ENCODE data around the gene SERPINA9.
"Not testable (repeated sequence)": the region's sequence is repeated elsewhere in the genome, so short reads cannot be mapped to it uniquely, and the experiment has no call there.

SERPINA9 gene

DNA sequence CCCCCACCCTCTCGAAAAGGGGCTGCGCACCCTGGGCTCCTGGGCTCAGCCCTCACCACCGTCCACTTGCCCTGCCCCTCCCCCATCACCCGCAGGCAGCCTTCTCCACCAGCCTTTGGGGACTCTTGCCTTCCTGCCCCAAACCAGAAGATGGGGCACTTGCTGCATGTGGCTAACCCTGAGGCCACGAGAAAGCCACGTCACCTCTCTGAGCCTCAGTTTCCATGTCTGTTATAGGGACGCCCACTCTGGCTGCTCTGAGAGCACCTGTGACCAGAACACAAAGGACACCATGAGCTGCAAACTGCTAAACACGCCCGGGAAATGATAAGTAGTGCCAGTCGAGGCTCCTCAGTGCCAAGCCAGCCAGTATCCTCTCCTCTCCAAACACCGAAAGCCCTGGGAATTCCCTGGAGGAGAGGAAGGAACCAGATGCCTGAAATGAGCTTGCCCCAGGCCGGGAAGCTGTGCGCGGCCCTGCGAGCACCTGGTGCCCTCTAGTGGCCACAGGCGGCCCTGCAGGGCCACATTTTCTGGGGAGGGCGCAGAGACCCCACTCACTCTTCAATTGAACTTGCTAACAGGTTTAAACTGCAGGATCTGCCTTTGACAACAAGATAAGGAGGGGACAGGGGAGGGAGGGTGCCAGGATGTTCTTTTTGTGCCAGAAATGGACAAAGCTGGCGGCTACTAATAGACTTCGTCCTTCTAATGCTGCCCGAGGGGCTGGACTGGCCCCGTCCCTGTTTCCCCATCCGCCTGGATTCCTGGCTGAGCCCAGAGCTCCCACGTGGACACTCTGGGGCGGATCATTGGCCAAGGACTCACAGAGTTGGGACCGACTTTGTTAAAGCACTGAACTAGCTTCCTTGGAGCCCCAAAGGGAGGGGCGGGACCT is 10.2 kb upstream of the SERPINA9 start:
- DNase-seq, result no peak

DNA sequence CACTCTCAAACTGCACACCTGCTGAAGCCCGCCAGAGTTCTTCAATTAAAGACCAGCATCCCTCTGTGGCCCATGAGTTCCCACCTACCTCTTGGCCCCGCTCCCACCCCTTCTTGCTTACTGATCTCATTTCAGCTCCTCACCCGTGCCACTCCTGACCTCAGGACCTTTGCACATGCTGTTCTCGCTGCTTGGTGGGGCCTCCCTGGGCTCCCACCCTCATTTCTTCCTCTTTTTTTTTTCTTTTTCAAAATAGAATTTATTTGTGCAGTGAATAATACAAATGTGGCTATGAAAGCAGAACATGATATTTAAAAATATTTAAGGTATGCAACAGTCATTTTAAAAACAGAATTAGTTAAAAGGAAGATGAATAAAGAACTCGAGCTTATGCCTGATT is 8.5 kb upstream of the SERPINA9 start:
- DNase-seq, result no peak

DNA sequence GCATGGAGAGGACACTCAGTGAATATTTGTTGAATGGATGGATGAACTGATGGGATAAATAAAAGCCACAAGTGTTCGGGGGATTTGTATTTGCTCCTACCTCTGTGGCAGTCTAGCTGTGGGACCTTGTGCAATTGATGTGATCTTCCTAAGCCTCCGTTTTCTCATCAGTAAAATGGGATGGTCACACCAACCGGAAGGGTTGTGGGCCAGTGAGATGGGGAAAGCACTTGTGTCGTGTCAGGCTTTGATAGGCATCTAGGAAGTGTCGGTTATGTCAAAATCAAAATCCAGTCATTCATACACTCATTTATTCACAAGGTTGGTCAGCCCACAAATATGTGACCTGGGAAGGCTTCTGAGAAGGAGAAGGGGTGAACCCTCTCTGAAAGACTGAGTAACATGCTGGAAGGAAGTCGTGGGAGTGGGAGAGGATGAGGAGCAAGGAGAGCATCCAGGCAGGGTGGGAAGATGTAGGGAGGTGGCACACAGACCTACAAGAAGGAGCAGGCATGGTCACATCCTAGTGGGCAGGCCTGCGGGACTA is 7.8 kb upstream of the SERPINA9 start:
- DNase-seq, result no peak

DNA sequence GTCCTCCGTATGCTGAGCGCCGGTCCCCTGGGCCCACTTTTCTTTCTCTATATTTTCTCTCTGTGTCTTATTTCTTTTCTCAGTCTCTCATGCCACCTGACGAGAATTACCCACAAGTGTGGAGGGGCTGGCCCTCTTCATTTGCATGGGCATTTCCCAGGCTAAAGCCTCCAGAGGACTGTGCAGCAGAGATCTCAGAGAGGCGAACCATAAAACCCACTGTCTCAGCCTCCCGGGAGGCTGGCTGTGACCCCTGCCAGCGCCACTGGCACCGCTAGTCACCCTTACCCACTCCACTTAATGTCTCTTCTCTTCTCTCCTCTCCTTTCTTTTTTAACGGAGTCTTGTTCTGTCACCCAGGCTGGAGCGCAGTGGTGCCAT is 7.1 kb upstream of the SERPINA9 start:
- DNase-seq, result no peak

DNA sequence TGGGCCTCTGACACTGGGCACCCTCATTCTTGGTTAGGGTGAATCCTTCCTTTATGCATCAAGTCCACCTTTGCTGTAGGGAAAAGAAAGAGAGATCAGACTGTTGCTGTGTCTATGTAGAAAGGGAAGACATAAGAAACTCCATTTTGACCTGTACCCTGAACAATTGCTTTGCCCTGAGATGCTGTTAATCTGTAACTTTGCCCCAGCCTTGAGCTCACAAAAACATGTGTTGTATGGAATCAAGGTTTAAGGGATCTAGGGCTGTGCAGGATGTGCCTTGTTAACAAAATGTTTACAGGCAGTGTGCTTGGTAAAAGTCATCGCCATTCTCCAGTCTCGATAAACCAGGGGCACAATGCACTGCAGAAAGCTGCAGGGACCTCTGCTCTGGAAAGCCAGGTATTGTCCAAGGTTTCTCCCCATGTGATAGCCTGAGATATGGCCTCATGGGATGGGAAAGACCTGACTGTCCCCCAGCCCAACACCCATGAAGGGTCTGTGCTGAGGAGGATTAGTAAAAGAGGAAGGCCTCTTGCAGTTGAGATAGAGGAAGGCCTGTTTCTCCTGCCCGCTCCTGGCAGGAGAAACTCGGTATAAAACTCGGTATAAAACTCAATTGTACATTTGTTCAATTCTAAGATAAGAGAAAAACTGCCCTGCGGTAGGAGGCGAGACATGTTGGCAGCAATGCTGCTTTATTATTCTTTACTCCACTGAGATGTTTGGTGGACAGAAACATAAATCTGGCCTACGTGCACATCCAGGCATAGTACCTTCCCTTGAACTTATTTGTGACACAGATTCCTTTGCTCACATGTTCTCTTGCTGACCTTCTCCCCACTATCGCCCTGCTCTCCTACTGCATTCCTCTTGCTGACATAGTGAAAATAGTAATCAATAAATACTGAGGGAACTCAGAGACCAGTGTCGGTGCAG is 6.4 kb upstream of the SERPINA9 start:
- not testable (repeated sequence) for DNase-seq

DNA sequence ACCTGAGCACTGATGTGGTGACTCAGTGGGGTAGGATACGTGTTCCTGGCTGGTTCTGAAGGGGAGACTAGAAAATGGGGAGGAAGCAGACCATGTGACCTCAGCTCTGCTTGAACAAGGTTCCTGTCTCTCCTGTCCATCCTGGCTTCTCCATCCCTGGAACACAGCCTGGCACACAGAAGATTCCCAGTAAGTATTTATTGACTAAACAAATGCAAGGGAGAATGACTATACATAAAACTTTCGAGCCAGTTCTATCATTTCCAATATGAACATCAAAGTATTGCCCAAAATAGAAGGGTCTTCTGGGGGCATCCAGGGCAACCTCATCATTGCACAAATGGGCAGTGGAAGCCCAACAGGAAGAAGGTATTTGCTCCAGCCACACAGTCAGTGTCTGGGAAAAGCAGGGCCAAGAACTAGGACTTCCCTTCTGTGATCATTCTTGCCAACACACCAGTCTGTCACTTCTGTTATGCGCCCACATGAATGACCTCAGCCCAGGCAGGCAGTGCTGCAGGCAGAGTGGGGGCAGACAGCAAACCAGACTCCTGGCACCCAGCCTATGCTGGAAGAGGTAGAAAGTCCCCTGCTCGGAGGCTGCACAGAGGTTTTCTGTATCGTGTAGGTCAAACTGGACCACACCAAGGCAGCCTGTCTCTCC is 5.6 kb upstream of the SERPINA9 start:
- DNase-seq, result no peak

DNA sequence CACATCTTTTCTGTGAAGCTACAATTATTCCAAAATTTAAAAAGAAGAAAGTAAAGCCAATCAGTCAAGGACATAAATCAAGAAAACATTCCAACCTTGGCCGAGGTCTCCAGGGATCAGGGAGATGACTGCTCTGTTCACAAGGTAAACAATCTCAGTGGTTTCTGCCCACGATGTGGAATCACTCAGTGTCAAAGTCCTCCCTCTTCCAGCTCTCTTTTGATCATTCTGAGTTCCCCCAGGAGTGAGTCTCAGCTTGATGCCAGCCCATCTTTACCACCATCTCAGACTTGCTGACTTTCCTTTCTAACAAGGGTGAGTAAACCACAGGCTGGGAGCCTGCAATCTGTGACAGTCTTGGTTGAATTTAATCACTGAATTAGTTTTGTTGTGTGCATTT is 4.8 kb upstream of the SERPINA9 start:
- no peak for DNase-seq

DNA sequence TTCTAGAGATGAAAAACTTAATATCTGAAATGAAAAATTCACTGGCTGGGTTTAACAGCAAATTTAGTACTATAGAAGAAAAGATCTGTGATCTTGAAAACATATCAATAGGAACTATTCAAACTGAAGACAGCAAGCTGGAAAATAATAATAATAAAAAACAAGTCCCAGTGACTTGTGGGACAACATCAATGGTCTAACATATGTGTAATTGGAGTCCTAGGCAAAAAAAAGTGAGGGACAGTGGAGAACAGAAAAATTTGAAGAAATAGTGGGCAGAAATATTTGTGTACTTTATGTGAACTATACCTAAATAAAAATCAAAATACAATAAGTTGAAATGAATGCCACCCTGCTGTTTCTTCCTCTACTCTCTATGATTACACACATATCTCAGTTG is 2.4 kb upstream of the SERPINA9 start:
- DNase-seq, result no peak

DNA sequence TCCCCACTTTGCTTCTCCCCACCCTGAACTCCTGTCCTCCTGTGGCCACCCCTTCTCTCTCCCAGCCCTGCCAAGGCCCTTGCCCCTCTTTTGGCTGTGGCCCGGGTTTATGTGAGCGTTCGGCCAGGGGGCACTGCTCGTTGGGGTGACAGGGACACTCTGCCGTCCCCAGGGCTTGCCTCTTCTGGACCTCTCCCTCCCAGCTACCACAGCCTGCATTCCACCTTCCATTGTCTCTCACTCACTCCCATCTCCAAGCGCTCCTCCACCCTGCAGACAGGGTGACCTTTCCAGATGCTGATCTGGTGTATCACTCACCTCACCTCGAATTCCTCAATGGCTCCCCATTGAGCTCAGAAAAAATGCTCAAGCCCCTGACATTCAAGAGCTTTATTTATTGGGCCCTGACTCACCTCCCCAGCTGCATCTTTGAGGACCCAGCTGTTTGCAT is 1.4 kb downstream of the SERPINA9 start:
- no peak for DNase-seq

DNA sequence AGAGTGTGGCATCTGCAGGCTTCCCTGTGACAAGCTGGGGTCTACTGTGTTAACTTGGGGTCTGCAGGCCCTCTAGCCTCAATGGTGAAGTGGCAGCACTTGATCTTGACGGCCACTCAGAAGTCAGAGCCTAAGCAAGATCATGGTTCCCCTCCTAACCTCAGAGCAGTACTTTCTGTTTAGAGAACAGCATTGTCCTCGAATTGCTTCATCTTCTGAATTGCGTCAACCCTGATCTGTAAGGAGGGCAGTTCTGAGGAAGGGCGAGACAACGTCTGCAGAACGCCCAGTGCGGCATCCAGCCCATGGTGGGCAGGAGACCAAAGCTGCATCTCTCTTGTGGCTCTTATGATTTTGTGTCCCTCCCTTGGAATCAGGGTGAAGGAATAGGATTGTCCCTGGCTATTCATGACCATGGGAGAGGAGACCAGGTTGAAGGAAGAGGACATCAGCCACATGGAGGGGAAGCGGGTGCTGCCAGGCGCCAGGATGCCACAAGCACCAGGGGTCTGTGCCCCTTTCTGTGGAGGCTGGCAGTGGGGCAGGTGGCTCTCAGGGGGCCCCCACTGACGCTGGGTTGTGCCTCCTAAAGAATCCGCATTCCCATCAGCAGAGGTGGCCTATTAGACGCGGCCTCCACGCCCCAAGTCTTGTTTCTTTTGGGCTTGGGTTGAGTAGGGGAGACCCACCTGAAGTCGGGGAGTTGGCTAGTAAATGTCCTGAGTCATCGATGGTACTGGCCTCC is 2.2 kb downstream of the SERPINA9 start:
- no peak for DNase-seq

DNA sequence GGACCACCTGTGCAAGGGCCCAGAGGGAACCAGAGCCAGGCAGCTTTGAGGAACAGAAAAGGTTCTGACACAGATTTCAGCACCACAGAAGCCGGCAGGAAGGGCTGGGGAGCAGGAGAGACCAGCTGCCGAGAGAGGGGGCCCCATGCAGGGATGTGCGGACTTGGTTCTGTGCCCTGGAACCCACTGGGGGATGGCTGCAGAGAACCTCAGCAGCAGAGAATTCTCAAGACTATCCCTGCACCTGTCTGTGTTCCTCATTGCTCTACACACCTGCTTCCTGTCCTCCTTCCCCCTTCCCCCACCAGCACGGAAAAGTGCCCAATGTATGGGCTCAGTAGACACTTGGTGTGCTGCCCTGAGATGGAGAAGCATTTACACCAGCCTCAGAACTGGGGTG is 3.2 kb downstream of the SERPINA9 start:
- no peak for DNase-seq

DNA sequence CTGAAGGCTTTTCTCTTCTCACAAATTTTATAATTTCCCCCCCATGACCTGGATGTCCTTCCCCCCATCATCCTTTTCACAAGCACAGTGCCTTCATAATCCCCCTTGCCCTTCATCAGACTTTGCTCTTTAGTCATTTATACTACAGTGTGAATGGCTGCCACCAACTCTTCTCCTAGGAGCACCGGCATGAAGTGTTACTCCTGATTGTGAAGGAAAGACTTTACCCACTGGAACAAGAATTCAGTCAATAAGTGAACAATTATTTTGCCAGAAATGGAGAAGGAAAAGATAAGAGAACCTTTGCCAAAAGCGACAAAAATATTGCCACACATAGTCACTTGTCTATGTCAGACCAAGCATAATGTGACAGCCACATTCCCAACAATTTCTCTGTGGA is 5.0 kb downstream of the SERPINA9 start:
- DNase-seq, result no peak

DNA sequence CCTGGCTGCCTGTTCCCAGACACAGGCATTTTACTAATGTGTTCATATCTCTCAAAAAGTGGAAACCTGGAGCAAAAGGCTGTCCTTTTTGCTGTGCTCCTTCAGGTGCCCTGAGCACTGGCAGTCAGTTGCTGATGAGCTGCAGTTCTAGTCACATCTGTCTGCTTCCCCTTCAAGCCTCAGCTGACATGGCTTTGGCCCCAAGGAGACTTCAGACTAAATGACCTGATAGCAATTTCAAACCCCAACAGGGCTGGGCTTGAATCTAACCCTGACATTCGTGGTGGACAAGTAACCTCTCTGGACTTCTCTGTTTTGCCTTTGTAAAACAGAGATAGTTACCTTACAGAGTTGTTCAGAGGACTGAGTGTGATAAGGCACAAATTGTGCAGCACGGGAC is 5.7 kb downstream of the SERPINA9 start:
- DNase-seq, result no peak

DNA sequence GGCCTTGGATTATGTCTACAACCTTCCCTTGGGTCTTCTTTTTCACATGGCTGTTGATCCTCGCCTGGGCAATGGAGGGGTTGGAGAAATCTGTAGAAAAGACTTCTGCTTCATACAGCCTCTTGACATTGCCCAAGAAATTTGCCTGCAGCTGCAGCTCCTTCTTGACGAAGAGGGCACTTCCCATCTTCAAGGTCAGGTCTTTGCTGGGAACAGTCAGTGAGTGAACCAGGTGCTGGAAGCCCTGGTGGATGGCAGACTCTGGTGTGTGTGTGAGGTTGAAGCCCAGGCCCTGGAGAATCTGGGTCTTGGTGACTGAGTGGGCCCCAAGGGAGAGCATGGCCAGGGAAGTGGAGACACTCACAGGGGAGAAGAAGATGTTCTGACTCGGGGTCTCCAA is 6.7 kb downstream of the SERPINA9 start:
- no peak for DNase-seq

DNA sequence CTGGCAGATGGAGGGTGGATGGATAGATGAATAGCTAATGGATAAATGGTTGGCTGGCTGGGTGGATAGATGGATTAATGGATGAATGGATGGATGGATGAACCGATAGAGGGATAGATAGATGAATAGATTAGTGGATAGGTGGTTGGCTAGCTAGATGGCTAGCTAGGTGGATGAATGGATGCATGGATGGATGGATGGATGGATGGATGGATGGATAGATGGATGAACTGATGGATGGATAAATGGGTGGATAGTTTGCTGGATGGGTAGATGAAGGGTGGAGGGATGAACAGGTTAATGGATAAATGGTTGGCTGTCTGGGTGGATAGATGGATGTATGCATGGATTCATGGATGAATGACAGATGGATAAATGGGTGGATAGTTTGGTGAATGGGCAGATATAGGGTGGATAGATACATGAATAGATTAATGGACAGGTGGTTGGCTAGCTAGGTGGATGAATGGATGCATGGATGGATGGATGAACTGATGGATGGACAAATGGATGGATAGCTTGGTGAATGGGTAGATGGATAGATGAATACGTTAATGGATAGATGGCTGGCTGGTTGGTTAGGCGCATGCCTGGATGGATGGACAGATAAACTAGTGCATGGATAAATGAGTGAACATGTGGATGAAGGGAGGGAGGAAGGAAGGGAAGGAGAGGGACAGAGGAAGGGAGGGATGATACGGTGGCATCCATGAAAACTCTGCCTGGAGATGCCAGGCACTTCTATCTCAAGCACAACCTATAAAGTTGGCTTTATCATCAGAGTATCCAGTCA is 8.1 kb downstream of the SERPINA9 start:
- no peak for DNase-seq

DNA sequence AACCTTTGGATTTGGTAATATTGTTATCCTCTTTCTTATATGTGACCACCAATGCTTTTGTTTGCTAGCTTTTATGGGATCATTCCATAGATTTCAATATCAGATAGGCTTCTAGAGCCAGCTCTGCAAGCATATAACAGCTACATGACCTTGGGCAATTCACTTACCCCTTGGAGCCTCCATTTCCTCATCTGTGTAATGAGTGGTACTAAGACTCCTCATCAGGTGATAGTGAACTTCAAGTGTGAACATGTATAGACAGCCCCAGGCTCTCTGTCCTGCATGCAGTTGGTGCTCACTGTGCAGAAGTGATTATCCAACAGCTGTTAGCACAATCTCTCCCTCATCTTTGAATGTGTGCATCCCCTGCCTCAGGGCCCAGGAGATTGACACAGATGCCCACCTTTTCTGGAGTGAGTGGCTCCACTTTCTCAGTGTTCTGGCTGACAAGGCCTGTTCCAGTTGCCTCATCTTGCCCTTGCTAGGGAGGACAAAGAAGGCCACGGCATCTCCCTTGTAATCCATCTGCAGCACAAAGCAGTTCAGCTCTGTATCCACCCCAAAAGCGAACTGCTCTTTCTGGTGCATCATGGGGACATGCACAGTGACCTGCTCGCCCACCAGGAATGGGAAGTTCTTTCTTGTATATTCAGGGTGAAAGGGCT is 9.2 kb downstream of the SERPINA9 start:
- DNase-seq, result no peak

DNA sequence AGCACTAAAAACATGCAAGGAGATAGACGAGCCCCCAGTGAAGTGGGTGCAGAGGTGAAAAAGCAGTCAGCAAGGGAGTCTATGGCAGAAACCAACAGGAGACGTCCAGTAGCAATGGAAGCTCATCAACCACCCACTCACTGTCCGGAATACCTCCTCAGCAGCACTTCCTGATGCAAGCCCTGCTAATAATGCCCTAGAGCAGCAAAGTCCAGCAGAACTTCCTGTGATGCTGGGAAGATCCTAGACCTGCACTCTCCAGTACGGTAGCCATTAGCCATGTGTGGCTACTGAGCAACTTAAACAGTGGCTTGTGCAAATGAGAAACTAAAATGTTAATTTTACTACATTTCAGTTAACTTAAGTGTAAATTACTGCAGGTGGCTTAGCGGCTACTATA is 11.0 kb downstream of the SERPINA9 start:
- DNase-seq, result no peak

DNA sequence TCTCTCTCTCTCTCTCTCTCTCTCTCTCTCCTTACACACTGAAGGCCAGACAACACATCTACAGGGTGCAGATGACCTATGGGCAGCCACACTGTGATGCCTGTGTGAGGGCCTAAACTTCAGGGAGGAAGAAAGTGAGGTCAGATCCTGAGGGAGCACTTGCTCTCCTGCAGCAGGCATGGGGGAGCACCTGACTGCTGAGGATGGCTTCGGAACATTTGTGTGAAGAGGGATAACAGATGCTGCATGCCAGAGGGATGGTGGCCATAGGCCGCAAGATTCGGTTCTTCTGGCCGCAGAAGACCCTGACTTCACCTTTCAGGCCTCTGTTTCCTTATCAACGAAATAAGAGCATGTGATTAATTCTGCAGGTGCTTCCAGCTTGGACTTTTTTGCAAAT is 11.7 kb downstream of the SERPINA9 start:
- DNase-seq, result no peak

DNA sequence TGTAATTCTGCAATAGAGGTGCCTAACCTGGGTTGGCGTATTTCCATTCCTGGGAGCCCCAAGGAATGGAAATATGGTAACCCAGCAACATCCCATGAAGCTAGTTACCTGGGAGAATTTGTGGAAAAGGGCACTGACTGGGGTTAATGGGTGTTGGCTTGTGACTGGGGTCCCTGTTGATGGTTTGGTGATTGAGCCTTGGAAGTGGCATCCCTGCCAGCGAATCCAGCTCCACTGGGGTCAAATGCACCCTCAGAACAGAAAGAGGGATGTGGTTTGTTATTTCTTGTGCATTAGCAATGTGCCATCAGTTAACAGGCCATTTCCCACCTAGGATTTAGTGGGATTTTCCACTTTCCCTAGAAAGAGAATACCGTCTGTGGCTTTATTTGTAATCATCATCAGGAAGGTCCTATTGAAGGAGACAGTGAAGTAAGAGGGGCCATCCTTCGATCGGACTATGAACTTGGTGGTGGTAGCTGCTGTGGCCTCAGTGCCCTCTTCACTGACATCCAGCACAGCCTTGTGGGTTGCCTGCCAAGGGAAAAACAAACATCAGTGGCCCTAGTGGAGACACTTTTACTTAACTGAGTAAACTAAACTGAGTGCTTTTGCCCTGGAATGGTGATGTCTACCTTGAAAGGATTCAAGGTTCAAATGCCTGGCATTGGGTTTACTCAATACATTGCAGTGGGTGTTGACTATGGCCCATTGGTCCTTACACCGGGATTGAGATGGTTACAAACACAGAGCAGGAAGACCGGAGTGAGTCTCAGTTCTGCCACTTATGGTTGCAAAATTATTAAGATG is 13.0 kb downstream of the SERPINA9 start:
- DNase-seq, result no peak

DNA sequence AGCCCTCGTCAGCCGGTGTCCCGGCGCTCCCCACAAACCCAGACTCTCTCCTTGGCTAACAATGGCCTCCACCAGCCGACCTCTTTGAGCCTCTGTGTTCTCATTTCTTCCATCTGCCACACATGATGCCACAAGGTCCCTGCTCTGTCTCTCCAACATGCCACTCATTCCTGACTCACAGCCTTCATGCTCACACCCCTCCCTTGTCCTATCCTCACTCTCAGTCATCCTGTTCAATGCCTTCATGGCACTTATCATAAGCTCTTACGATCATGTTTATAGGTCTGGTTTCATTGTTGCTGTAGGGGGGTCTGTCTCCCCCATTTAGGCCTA is 13.8 kb downstream of the SERPINA9 start:
- DNase-seq, result no peak
